ENCODE data around the gene RUFY3.

Gene RUFY3

GRCh38 chr4:70783096-70783495, 61.3 kb downstream of the RUFY3 start:
- TF ChIP-seq CTCF (IDR thresholded peaks at IDR 0.05), result no peak
- no peaks in the 10 kb centered on the region for H3K36me3 ChIP-seq

GRCh38 chr4:70787496-70787895, 65.7 kb downstream of the RUFY3 start:
- Histone ChIP-seq H3K27ac (no peak overlapping the region), H3K9me3 (no peaks in the 10 kb centered on the region), H3K36me3 (no peaks in the 10 kb centered on the region), H3K27me3 (no peaks in the 10 kb centered on the region), H3K4me3 (ENCODE audit: low read depth in 1 of 2, low read length in 1 of 2) (no peak overlapping the region), H3K4me1 (ENCODE audit: control insufficient read depth in 1 of 2, insufficient read depth in 1 of 2, low read depth in 1 of 2, low read length in 1 of 2) (no peaks in the 10 kb centered on the region)
- no peak for TF ChIP-seq CTCF (IDR thresholded peaks at IDR 0.05)

More at GRCh38 chr4:70783096-70783495, 61.3 kb downstream of the RUFY3 start:
- no peaks in the 10 kb centered on the region for H3K27me3 ChIP-seq
- H3K27ac ChIP-seq, result no peak overlapping the region
- no peaks in the 10 kb centered on the region for H3K9me3 ChIP-seq
- H3K4me3 ChIP-seq (ENCODE audit: low read depth in 1 of 2, low read length in 1 of 2), result no peak overlapping the region
- no peaks in the 10 kb centered on the region for H3K4me1 ChIP-seq (ENCODE audit: control insufficient read depth in 1 of 2, insufficient read depth in 1 of 2, low read depth in 1 of 2, low read length in 1 of 2)

GRCh38 chr4:70788733-70789132, 67.0 kb downstream of the RUFY3 start:
- no peak overlapping the region for H3K27ac ChIP-seq
- H3K4me3 ChIP-seq (ENCODE audit: low read depth in 1 of 2, low read length in 1 of 2), result no peak overlapping the region
- no peaks in the 10 kb centered on the region for H3K4me1 ChIP-seq (ENCODE audit: control insufficient read depth in 1 of 2, insufficient read depth in 1 of 2, low read depth in 1 of 2, low read length in 1 of 2)
- no peak for TF ChIP-seq CTCF (IDR thresholded peaks at IDR 0.05)
- H3K27me3 ChIP-seq, result no peaks in the 10 kb centered on the region
- H3K36me3 ChIP-seq, result no peaks in the 10 kb centered on the region
- H3K9me3 ChIP-seq, result no peaks in the 10 kb centered on the region

- no peaks in the 10 kb centered on the region for H3K27me3 ChIP-seq
- no peaks in the 10 kb centered on the region for H3K36me3 ChIP-seq
- no peaks in the 10 kb centered on the region for H3K9me3 ChIP-seq
- H3K4me3 ChIP-seq (ENCODE audit: low read depth in 1 of 2, low read length in 1 of 2), result no peak overlapping the region
- no peak overlapping the region for H3K27ac ChIP-seq
- no peak for TF ChIP-seq CTCF (IDR thresholded peaks at IDR 0.05)
- H3K4me1 ChIP-seq (ENCODE audit: control insufficient read depth in 1 of 2, insufficient read depth in 1 of 2, low read depth in 1 of 2, low read length in 1 of 2), result no peaks in the 10 kb centered on the region
Measured at GRCh38 chr4:70793626-70794025, 71.9 kb downstream of the RUFY3 start.

GRCh38 chr4:70801265-70801809, 79.6 kb downstream of the RUFY3 start:
- Histone ChIP-seq H3K4me3 (ENCODE audit: low read depth in 1 of 2, low read length in 1 of 2) (no peak overlapping the region), H3K27me3 (no peaks in the 10 kb centered on the region), H3K27ac (no peak overlapping the region), H3K4me1 (ENCODE audit: control insufficient read depth in 1 of 2, insufficient read depth in 1 of 2, low read depth in 1 of 2, low read length in 1 of 2) (no peaks in the 10 kb centered on the region), H3K9me3 (no peaks in the 10 kb centered on the region), H3K36me3 (no peaks in the 10 kb centered on the region)
- no peak for TF ChIP-seq CTCF (IDR thresholded peaks at IDR 0.05)
